Colonic mucosa (tissue), 4 donors: ENCODE measurements around the gene SUV39H2. TPM values are rescaled to one million over a fixed set of nuclear protein-coding genes. Genes with fewer than 3 reads are reported as not detected.

Experiments used
- DNase-seq: peaks from one replicate; pipeline ENCODE4 v3.0.0-alpha.2; 2020
- H3K27ac ChIP-seq: fragments of 200-600 bp; one replicate; pipeline ENCODE4 v1.8.0; 2021
- H3K27me3 ChIP-seq: fragments of 200-600 bp; one replicate; pipeline ENCODE4 v1.8.0; 2021
- H3K36me3 ChIP-seq: fragments of 200-600 bp; one replicate; pipeline ENCODE4 v1.8.0; 2021
- H3K4me1 ChIP-seq: fragments of 200-600 bp; one replicate; pipeline ENCODE4 v1.8.0; 2021; ENCODE audit warnings: mild to moderate bottlenecking
- H3K4me3 ChIP-seq: fragments of 200-600 bp; one replicate; pipeline ENCODE4 v1.8.0; 2021
- H3K9ac ChIP-seq, 2 donors: one replicate each; pipeline ENCODE4 v1.7.0; 2013; ENCODE audit warnings: control low read depth in 2 of 2, low read depth in 2 of 2, low read length in 2 of 2
- H3K9me3 ChIP-seq: fragments of 200-600 bp; one replicate; pipeline ENCODE4 v1.8.0; 2021
- intact Hi-C: fragments of 100-400 bp; cut with DNase I; formaldehyde crosslinking; loops from one replicate; pipeline ENCODE4 v1.14.1; 2022
- total RNA-seq, 2 donors: library from RNA; stranded (reverse); fragmentation: NEBNext Ultra II Directional in 1 of 2; extraction: Animal tissue kit (Norgen Biotek cat#: 25700) in 1 of 2; gene quantifications; one replicate each; pipeline ENCODE4 v1.2.1, GENCODE V29; 2021
- TF ChIP-seq, protein P1 (sequence below): fragments of 200-600 bp; IDR thresholded peaks from one replicate; pipeline ENCODE4 v1.8.0; 2022; ENCODE audit warnings: antibody characterized with exemption, mild to moderate bottlenecking
- donor health status: healthy.
- donor health status: DM: no; HTN: no; CAD: no.
- donor health status: DM: no; HTN: no; CAD: no.

SUV39H2 gene
- total RNA-seq, 2 donors from 2014 or later, result 6.1 to 20.2 TPM

DNA sequence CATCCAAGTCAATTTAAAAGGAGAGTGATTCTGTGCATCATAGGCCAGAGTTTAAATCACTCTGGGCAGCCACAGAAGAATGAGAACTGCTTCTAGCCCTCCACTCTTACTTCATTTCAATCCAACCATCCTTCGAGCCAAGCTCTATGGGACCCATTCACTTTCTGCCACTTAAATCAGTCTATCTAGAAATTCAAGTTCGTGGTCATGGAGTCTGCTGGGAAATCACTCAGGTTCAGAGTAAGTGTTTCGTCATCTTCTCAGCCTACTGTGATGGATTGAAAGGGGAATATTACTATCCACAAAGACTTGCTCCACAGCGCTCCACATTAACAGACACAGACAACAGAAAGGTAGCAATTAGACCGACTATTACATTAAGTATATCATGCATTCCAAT, 70.6 kb downstream of the SUV39H2 start:
- Histone ChIP-seq H3K36me3 (no peaks in the 10 kb centered on the region), H3K27ac (no peak overlapping the region), H3K9ac (no peak overlapping the region), H3K27me3 (no peaks in the 10 kb centered on the region), H3K4me3 (no peak overlapping the region), H3K4me1 (peaks cover 5% of the 10 kb centered on the region), H3K9me3 (no peaks in the 10 kb centered on the region)
- DNase-seq, result no peak
- intact Hi-C loops, result no loop called here
- TF ChIP-seq, protein P1, sequence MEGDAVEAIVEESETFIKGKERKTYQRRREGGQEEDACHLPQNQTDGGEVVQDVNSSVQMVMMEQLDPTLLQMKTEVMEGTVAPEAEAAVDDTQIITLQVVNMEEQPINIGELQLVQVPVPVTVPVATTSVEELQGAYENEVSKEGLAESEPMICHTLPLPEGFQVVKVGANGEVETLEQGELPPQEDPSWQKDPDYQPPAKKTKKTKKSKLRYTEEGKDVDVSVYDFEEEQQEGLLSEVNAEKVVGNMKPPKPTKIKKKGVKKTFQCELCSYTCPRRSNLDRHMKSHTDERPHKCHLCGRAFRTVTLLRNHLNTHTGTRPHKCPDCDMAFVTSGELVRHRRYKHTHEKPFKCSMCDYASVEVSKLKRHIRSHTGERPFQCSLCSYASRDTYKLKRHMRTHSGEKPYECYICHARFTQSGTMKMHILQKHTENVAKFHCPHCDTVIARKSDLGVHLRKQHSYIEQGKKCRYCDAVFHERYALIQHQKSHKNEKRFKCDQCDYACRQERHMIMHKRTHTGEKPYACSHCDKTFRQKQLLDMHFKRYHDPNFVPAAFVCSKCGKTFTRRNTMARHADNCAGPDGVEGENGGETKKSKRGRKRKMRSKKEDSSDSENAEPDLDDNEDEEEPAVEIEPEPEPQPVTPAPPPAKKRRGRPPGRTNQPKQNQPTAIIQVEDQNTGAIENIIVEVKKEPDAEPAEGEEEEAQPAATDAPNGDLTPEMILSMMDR, result no peak

DNA sequence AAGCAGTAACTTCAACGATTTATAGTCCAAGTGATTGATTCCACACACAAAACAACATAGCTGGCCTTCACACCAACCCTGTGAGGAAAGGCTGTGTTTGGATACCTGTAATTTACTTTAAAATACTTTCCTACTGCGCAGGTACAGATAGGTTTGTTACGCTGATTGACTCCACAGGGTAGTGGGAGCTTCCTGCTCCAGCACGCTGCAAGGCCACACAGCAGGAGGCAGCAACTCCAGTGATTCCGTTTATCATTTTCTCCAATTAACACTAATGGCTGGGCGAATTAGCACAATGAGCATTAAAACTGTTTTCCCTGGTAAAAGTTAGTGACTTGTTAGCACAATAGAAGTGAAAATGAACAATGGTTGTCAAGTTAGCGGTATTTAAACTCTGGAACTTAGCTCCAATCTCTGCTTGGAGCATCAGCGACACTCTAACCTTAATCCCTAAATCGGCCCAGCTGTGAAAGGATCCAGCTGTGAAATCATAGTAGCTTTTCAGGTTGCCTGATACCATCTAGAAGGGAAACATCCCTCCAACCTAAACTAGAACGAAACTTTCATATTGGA, 74.3 kb downstream of the SUV39H2 start:
- no peaks in the 10 kb centered on the region for H3K36me3 ChIP-seq
- intact Hi-C loops, result no loop called here
- H3K27me3 ChIP-seq, result no peaks in the 10 kb centered on the region
- peaks cover 5% of the 10 kb centered on the region for H3K4me1 ChIP-seq
- DNase-seq, result no peak
- H3K27ac ChIP-seq, result peak overlapping the region; percentile 86
- H3K4me3 ChIP-seq, result peak overlapping the region; percentile 81
- no peaks in the 10 kb centered on the region for H3K9me3 ChIP-seq
- TF ChIP-seq, protein P1, result no peak
- H3K9ac ChIP-seq, result peak overlapping the region; percentile 76 to 78

DNA sequence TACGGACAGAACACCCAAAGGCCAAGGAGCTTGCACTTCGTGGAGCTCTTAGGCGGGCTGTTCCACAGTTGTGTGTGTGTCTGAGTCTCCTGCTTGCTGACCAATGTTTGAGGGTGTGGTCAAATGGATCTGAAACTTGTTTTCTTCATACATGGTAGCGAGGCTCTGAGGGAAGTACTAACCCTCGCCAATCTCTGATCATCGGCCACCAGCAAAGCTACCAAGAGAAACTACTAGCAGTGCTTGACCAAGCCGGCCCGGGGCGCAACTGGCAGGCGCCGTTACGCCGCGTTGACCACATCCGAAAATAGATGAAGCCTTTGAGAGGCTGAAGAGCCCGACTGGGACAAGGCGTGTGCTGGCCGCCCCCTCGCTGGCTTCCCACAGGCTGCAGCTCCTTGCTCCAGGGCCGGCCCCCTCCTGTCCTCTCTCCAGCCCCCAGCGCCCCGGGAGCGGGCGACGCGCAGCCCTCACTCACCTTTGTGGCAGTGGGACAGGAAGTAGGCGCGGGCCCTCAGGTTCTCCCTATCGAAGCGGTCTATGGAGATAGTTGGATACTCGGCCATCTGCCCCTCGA, 74.8 kb downstream of the SUV39H2 start:
- peaks cover 5% of the 10 kb centered on the region for H3K4me1 ChIP-seq
- no peaks in the 10 kb centered on the region for H3K27me3 ChIP-seq
- TF ChIP-seq, protein P1, result no peak
- peak overlapping the region; percentile 76 to 78 for H3K9ac ChIP-seq
- no peaks in the 10 kb centered on the region for H3K9me3 ChIP-seq
- H3K27ac ChIP-seq, result peak overlapping the region; percentile 86
- intact Hi-C loops, result no loop called here
- peak; percentile 48 for DNase-seq
- no peaks in the 10 kb centered on the region for H3K36me3 ChIP-seq
- peak overlapping the region; percentile 81 for H3K4me3 ChIP-seq

Other genes with a start within 250 kb of the SUV39H2 start
- 10 to 100 TPM; 36.3 to 71.5 TPM for gene FAM107B, start 104.0 kb upstream of the SUV39H2 start, total RNA-seq
- 1 to 10 TPM in 1 of 2 donors, under 1 TPM in 1; 0.82 to 1.4 TPM for gene CDNF, start 40.8 kb upstream of the SUV39H2 start, total RNA-seq
- gene HSPA14, start 40.6 kb upstream of the SUV39H2 start, total RNA-seq, result 10 to 100 TPM; 18.1 to 20.2 TPM
- gene MSANTD7, start 40.6 kb upstream of the SUV39H2 start, total RNA-seq, result 10 to 100 TPM; 12.2 to 14.6 TPM
- gene DCLRE1C, start 75.2 kb downstream of the SUV39H2 start, total RNA-seq, result 10 to 100 TPM; 11.0 to 19.0 TPM
- gene MEIG1, start 80.5 kb downstream of the SUV39H2 start, total RNA-seq, result under 1 TPM in 1 of 2 donors, not detected in 1; 0.58 TPM
- gene OLAH, start 165.1 kb downstream of the SUV39H2 start, total RNA-seq, result not detected
- under 1 TPM; 0.44 to 0.98 TPM for gene ACBD7, start 209.9 kb downstream of the SUV39H2 start, total RNA-seq
- gene RPP38, start 218.5 kb downstream of the SUV39H2 start, total RNA-seq, result 10 to 100 TPM; 17.1 to 17.8 TPM